Uterus (tissue), 4 donors: ENCODE results near the gene GGCX. TPM values are rescaled to one million over a fixed set of nuclear protein-coding genes. Genes with fewer than 3 reads are reported as not detected.

Source experiments
- DNase-seq, 2 donors: peaks; one replicate each; pipeline ENCODE4 v3.0.0-alpha.2; 2019 to 2020
- H3K27ac ChIP-seq, 2 donors: fragments of 200-600 bp; sonication (generic); 1 replicate in 1 of 2; 2 replicates in 1 of 2; pipeline ENCODE4 v1.5.1; 2016 to 2018
- H3K27me3 ChIP-seq, 2 donors: fragments of 200-600 bp; sonication (generic); one replicate each; pipeline ENCODE4 v1.5.1; 2018 to 2019; ENCODE audit warnings: control low read depth in 1 of 2
- H3K36me3 ChIP-seq, 2 donors: fragments of 200-600 bp; sonication (generic); one replicate each; pipeline ENCODE4 v1.5.1; 2019; ENCODE audit warnings: control low read depth in 1 of 2
- H3K4me1 ChIP-seq, 2 donors: fragments of 200-600 bp; sonication (generic); one replicate each; pipeline ENCODE4 v1.5.1; 2018 to 2019; ENCODE audit warnings: control low read depth in 1 of 2
- H3K4me3 ChIP-seq, 2 donors: fragments of 200-600 bp; sonication (generic); 1 replicate in 1 of 2; 2 replicates in 1 of 2; pipeline ENCODE4 v1.5.1; 2018 to 2019; ENCODE audit warnings: mild to moderate bottlenecking in 1 of 2
- H3K9me3 ChIP-seq, 2 donors: fragments of 200-600 bp; sonication (generic); one replicate each; pipeline ENCODE4 v1.5.1; 2019; ENCODE audit warnings: control low read depth in 1 of 2
- POLR2A ChIP-seq, 2 donors: fragments of 450-650 bp; IDR thresholded peaks; one replicate each; pipeline ENCODE4 v1.6.1; 2016; ENCODE audit warnings: antibody characterized with exemption in 2 of 2, mild to moderate bottlenecking in 1 of 2, moderate library complexity in 1 of 2
- intact Hi-C: fragments of 100-400 bp; cut with DNase I; formaldehyde crosslinking; loops from one replicate; pipeline ENCODE4 v1.15.1; 2023; ENCODE audit warnings: low total_unique reads
- total RNA-seq, 4 donors: library from RNA; depleted of rRNA in 3 of 4; stranded (reverse); fragments of >200 nt in 3 of 4; gene quantifications; one replicate each; pipeline versions ENCODE4 v1.1.0 to v1.2.4, GENCODE V29; 2014 to 2023
- TF ChIP-seq, protein P1 (sequence below), 4 experiments: fragments of 200-600 bp in 2 of 4; fragments of 450-650 bp in 2 of 4; sonication (generic) in 2 of 4; IDR thresholded peaks; one replicate each; pipeline ENCODE4 v1.5.1; 2016 to 2019; ENCODE audit warnings: antibody characterized with exemption in 4 of 4, mild to moderate bottlenecking in 2 of 4, moderate library complexity in 1 of 4
- donor health status: DM: yes; HTN: yes; CAD: no.

Gene GGCX
- total RNA-seq, 4 donors from 2014 or later: 14.1 to 54.1 (median 37.9) TPM

DNA sequence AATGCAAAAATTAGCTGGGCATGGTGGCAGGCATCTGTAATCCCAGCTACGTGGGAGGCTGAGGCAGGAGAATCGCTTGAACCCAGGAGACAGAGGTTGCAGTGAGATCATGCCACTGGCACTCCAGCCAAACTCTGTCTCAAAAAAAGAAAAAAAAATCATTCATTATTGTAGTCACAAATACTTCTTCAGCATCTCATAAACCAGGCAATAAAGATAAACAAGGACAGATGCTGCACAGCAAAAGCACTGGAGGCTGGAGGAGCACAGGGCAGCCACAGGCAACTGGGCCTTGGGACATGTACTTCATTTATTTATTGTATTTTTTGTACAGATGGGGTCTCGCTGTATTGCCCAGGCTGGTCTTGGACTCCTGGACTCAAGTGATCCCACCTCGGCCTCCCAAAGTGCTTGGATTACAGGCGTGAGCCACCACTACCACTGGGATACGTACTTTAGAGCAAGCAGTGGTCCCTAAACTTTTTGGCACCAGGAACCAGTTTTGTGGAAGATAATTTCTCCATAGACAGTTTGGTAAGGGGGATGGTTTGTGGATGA lies 39.1 kb downstream of the GGCX start:
- DNase-seq: no peak
- intact Hi-C loops: no loop called here
- H3K4me3 ChIP-seq: no peak overlapping the region
- no peaks in the 10 kb centered on the region for H3K36me3 ChIP-seq
- H3K27me3 ChIP-seq: no peaks in the 10 kb centered on the region
- no peaks in the 10 kb centered on the region for H3K9me3 ChIP-seq
- no peak for TF ChIP-seq POLR2A (IDR thresholded peaks at IDR 0.05)
- TF ChIP-seq, protein P1, sequence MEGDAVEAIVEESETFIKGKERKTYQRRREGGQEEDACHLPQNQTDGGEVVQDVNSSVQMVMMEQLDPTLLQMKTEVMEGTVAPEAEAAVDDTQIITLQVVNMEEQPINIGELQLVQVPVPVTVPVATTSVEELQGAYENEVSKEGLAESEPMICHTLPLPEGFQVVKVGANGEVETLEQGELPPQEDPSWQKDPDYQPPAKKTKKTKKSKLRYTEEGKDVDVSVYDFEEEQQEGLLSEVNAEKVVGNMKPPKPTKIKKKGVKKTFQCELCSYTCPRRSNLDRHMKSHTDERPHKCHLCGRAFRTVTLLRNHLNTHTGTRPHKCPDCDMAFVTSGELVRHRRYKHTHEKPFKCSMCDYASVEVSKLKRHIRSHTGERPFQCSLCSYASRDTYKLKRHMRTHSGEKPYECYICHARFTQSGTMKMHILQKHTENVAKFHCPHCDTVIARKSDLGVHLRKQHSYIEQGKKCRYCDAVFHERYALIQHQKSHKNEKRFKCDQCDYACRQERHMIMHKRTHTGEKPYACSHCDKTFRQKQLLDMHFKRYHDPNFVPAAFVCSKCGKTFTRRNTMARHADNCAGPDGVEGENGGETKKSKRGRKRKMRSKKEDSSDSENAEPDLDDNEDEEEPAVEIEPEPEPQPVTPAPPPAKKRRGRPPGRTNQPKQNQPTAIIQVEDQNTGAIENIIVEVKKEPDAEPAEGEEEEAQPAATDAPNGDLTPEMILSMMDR (IDR thresholded peaks at IDR 0.05): no peak
- H3K27ac ChIP-seq: no peak overlapping the region
- H3K4me1 ChIP-seq: no peaks in the 10 kb centered on the region

DNA sequence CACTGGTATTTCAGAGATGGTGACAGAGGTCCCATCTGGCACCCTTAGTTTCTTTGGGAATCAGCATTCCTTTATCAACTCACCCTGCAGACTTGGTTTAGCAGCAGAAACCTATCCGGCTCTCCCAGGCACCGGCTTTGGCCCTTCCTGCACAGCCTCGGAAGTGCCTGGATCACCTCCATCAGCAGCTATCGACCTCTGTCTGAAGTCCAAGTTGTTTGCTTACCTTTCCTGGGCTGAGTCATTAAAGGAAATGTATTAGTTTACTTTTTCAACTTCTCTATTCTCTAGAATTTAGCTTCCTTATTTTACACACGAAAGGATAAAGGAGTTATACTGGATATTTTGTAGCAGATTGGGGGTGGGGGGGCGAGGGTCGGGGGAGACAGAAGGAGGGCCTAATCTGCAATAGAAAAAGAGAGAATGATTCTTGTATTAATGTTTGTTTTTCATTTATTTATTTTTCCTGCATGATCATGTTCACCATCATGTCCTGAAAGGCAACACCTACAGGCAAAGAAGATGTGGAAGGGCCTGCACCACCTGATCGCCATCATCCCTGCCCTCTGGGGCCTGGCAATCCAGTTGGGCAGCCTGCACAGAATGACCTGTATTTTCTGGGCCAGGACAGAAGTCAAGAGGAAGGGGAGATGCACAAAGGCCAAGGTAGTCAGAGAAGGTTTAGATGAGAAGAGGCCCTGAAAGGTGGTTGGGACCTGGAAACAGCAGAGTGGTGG lies 44.5 kb downstream of the GGCX start:
- no peaks in the 10 kb centered on the region for H3K36me3 ChIP-seq
- no peak for DNase-seq
- no peak overlapping the region for H3K27ac ChIP-seq
- TF ChIP-seq, protein P1 (IDR thresholded peaks at IDR 0.05): no peak
- no peak for TF ChIP-seq POLR2A (IDR thresholded peaks at IDR 0.05)
- H3K9me3 ChIP-seq: no peaks in the 10 kb centered on the region
- H3K4me3 ChIP-seq: no peak overlapping the region
- H3K4me1 ChIP-seq: no peaks in the 10 kb centered on the region
- intact Hi-C loops: no loop called here
- no peaks in the 10 kb centered on the region for H3K27me3 ChIP-seq

- intact Hi-C loops: no loop called here
Measured at GRCh38 chr2:85514323-85514722, 47.0 kb downstream of the GGCX start.

DNA sequence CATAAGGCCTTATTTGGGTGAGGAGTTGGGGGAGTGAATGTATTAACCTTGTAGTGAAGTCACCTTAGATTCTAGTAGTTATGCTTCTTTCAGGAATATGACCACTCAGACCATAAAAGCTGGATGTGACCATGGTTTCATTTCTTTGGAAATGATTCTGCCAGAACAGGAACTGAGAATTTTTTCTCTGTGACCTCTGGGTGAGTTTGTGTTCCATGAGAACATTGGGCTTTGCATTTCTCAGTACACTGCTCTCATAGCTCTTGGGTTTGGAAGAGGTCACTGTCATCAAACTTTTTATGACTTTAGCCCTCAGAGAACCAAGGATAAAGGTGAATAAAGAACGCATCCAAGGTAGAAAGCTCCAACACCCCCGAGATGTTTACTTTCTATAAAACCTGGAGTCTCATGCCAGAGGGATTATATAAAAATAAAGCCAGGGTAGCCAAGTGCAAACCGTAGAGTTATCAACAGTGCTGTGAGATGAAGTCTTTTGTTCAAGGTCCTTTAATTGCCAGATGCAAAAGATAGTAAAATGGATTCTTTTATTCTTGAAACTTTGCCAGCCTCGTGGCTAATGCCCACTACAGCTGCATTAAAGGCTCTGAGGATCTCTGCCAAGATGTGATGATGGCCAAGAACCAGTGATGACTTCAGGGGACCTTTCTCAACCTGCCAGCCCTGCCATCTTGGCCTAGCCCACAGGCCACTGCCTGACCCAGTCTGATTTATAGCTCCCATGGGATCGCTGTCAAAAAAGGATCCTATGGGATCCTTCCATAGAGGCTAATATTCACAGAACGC lies 50.1 kb downstream of the GGCX start:
- Histone ChIP-seq H3K4me1 (no peaks in the 10 kb centered on the region), H3K4me3 (no peak overlapping the region), H3K27ac (peak overlapping the region in 1 of 2 donors; percentile 25), H3K36me3 (no peaks in the 10 kb centered on the region), H3K9me3 (no peaks in the 10 kb centered on the region), H3K27me3 (no peaks in the 10 kb centered on the region)
- DNase-seq: no peak
- intact Hi-C loops: no loop called here
- TF ChIP-seq, protein P1 (IDR thresholded peaks at IDR 0.05): no peak
- no peak for TF ChIP-seq POLR2A (IDR thresholded peaks at IDR 0.05)

More at GRCh38 chr2:85514323-85514722, 47.0 kb downstream of the GGCX start:
- TF ChIP-seq POLR2A (IDR thresholded peaks at IDR 0.05): no peak
- TF ChIP-seq, protein P1 (IDR thresholded peaks at IDR 0.05): no peak
- no peak for DNase-seq
- Histone ChIP-seq H3K27ac (no peak overlapping the region), H3K4me1 (no peaks in the 10 kb centered on the region), H3K36me3 (no peaks in the 10 kb centered on the region), H3K9me3 (no peaks in the 10 kb centered on the region), H3K27me3 (no peaks in the 10 kb centered on the region), H3K4me3 (no peak overlapping the region)

DNA sequence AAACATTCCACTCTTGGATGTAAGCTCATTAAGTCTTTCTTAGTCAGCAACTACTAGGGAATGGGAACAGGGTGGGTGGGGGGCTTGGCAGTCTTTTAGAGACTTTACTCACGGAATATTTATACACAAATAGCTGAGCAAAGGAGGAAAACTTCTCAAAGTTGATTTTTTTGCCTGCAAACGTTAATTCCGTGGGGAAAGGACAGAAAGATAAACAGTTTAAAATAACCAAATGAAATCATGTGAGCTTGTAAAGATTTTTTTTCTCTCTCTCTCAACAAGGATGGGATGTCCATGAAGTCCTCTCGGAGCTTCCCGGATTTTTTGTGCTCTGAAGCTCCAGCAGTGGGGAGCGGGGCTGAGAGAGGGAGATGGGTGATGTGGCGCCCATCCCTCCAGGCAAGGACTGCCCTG lies 54.5 kb downstream of the GGCX start:
- H3K9me3 ChIP-seq: no peaks in the 10 kb centered on the region
- DNase-seq: no peak
- peaks cover 0 to 6% of the 10 kb centered on the region in 2 donors for H3K4me1 ChIP-seq
- intact Hi-C loops: no loop called here
- H3K27ac ChIP-seq: peak overlapping the region in 1 of 2 donors; percentile 39
- H3K36me3 ChIP-seq: no peaks in the 10 kb centered on the region
- no peak overlapping the region for H3K4me3 ChIP-seq
- TF ChIP-seq POLR2A (IDR thresholded peaks at IDR 0.05): no peak
- TF ChIP-seq, protein P1 (IDR thresholded peaks at IDR 0.05): no peak
- H3K27me3 ChIP-seq: no peaks in the 10 kb centered on the region
